Liver (tissue), 3 donors: ENCODE results near the gene PFN3.

Source experiments
- CTCF ChIP-seq: fragments of 150-350 bp; IDR thresholded peaks from 2 replicates; pipeline ENCODE4 v1.5.1; 2017; ENCODE audit warnings: improper control_type of control experiment, low read depth, low read length; ENCODE audit not compliant: missing input control
- HNF4G ChIP-seq: IDR thresholded peaks from 2 replicates; pipeline ENCODE4 v1.6.1; 2016; ENCODE audit warnings: antibody characterized with exemption
- RAD21 ChIP-seq, 2 donors: IDR thresholded peaks; 2 replicates each; pipeline ENCODE4 v1.6.1; 2016; ENCODE audit warnings: antibody characterized with exemption in 2 of 2, mild to moderate bottlenecking in 2 of 2
- TAF1 ChIP-seq: conservative IDR thresholded peaks from 2 replicates; pipeline ENCODE4 v1.6.1; 2016; ENCODE audit warnings: antibody characterized with exemption, mild to moderate bottlenecking
- donor health status: healthy.
- donor health status: healthy.

- TF ChIP-seq TAF1 (peak; percentile 28), CTCF (no peak), RAD21 (IDR thresholded peaks at IDR 0.05) (peak in 1 of 2 donors; percentile 19), HNF4G (peak; percentile 25)
These were observed 25.5 kb upstream of the PFN3 start for GRCh38 chr5:177425801-177426565.
